Stimulated activated CD8-positive, alpha-beta memory T cell treated with anti-CD3 and anti-CD28 coated beads, Interleukin-12 subunit alpha, Interleukin-12 subunit beta, amount 100 ng/mL, for 4 hours (primary cell): Measurements from ENCODE around the gene MC4R.
"Not testable (repeated sequence)": the region's sequence is repeated elsewhere in the genome, so short reads cannot be mapped to it uniquely, and the experiment has no call there.

ENCODE experiments used
- DNase-seq: peaks from one replicate; pipeline ENCODE4 v3.0.0-alpha.2; 2020; ENCODE audit warnings: low read depth

The MC4R gene

GRCh38 chr18:60372596-60372995, at the start of gene MC4R:
Gene MC4R (minus strand): TSS chr18:60372775. CDS start chr18:60372349, 426 bp downstream.
- no peak for DNase-seq

DNA sequence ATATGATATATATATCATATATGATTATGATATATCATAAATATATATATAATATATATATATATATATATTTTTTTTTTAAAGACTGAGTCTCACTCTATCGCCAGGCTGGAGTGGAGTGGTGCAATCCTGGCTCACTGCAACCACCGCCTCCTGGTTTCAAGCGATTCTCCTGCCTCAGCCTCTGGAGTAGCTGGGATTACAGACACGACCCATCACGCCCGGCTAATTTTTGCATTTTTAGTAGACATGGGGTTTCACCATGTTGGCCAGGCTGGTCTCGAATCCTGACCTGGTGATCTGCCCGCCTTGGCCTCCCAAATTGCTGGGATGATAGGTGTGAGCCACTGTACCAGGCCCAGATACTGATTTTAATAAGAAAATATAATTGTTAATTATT, 49.7 kb upstream of the MC4R start:
- DNase-seq: not testable (repeated sequence)

DNA sequence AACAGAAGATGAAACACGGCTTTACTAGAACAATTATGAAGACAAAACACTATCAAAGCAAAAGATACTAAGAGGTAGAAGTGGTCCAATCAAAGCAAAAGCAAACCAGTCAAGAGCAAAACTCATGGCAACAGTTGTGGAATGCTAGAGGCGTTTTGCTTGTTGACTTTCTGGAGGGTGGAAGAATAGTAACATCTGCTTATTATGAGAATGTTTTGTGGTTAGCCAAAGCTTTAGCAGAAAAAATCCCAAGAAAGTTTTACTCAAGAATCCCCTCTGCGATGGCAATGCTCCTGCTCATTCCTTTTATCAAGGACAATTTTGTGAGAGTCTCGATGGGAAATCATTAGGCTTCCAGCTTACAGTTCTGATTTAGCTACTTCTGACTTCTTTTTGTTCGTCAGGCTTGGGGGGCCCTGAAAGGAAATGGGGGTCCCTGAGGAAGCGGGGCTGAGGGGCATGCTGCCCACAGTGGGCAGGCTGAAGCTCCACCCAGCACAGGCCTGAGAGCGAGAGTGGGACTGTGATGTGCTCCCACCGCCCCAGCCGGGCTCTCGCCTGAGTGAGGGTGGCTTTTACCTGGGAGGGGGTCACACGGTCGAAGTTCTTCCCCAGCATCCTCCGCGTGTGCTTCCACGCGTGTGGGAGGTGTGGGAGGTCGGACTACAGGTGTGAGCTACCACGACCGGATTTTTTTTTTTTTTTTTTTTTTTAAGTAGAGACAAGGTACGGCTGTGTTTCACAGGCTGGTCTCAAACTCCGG, 49.0 kb upstream of the MC4R start:
- no peak for DNase-seq

- DNase-seq: no peak
Measured at GRCh38 chr18:60417946-60418345, 45.4 kb upstream of the MC4R start.

GRCh38 chr18:60413944-60414547, 41.5 kb upstream of the MC4R start:
- DNase-seq: no peak

- no peak for DNase-seq
Measured at GRCh38 chr18:60411715-60412114, 39.1 kb upstream of the MC4R start.

DNA sequence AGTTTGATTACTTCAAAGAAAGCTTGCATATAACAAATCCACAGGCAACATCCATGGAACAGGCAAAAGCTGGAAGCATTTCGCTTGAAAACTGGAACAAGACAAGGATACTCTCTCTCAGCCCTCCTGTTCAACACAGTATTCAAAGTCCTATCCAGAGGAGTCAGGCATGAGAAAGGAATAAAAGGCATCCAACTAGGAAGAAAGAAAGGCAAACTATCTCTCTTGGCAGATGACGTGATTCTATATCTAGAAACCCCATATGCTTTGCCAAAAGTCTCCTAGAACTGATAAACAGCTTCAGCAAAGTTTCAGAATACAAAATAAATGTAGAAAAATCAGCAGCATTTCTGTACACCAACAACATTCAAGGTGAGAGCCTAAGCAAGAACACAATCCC, 34.1 kb upstream of the MC4R start:
- DNase-seq: no peak

- no peak for DNase-seq
Measured at GRCh38 chr18:60404486-60405085, 32.0 kb upstream of the MC4R start.

GRCh38 chr18:60401346-60401745, 28.8 kb upstream of the MC4R start:
- DNase-seq: no peak

GRCh38 chr18:60391571-60392226, 19.1 kb upstream of the MC4R start:
- DNase-seq: no peak

- no peak for DNase-seq
Measured at GRCh38 chr18:60389314-60389713, 16.7 kb upstream of the MC4R start.

GRCh38 chr18:60385693-60386092, 13.1 kb upstream of the MC4R start:
- DNase-seq: no peak

DNA sequence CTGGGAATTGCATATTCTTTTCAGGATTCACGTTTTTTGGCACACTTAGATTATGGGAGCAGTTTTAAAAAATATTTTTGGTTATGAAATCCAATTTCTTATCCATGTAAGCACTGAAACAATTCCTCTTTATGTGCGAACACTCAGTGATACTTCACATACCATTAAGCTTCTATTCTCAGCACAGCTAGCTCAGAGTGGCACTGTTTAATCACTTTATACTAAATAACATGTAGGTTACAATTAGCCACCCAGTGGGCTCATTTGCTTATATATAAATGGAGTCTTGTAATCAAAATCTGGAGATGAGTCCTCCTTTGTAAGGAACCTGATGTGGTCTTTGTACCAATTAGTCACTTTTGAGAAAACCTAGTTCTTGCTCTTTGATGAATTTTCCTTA, 11.3 kb upstream of the MC4R start:
- DNase-seq: no peak

DNA sequence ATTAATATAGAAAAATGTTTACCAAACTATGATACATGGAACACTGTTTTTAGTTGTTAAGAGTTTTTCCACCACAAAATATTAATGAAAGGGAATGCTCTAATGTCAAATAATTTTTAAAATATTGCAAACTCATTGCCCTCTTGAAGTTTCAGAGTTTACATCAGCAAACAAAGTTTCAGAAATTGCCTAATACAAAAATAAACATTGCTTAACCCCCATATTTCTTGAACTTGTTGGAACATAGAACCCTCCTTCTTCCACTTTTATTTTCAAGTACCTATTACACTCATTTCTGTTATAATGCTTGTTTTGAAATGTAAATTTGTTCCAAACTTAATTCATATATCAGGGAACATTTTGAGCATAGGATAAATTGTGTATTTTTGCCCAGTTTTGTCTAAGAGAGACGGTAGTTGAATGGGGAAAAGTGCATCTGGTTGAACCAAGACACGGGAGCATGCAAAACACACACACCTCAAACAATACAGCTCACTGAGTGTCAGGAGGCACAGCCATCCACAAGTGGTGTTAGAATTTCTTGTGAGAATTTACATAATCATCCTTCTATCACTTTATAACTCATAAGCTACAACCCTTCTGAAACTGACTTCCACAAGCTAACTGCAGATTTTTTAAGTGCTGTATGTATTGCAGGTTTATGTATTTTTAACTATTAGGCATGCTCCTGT, 5.3 kb upstream of the MC4R start:
- no peak for DNase-seq

GRCh38 chr18:60372132-60372531, 443 bp downstream of the MC4R start:
- DNase-seq: no peak

GRCh38 chr18:60358516-60358915, 14.1 kb downstream of the MC4R start:
- DNase-seq: no peak

- DNase-seq: no peak
Measured at GRCh38 chr18:60350941-60351340, 21.6 kb downstream of the MC4R start.

DNA sequence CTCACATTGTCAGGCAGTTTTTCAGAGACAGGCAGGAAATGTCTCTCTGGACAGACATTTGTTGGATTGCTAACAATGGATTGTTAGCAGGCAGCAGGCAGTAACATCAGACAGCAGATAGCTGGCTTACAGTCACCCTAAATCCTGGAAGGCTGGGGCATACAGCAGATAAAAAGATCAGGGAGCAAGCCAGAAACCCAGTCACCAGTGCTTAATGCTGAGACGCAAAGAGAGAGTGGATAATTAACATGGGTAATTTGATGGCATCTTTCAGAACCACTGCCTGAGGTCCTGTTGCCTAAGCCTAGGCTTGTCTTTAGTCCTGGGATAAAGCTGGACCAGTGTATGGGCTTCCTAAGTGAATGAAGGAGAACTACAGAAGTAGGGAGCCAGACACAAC, 22.4 kb downstream of the MC4R start:
- DNase-seq: no peak

DNA sequence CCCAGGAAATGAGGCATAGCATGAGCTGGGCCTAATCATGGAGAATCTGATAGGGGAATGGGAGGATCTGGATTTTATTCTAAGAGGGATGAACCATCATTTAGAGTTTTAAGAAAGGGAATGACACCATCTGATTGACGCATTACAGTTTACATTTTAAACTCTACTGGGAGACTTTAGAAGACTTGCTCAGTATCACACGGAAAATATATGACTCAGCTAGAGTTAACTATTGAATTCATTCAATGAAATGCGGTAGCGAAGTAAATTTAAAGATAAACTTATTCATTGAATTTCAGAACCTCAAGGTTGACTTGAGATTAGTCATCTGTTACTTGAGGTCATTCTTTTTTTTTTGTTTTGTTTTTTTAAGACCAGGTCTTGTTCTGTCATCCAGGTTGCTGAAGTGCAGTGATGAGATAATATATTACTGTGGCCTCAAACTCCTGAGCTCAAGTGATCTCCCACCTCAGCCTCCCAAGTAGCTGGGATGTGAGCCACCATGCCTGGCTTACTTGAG, 25.0 kb downstream of the MC4R start:
- no peak for DNase-seq

DNA sequence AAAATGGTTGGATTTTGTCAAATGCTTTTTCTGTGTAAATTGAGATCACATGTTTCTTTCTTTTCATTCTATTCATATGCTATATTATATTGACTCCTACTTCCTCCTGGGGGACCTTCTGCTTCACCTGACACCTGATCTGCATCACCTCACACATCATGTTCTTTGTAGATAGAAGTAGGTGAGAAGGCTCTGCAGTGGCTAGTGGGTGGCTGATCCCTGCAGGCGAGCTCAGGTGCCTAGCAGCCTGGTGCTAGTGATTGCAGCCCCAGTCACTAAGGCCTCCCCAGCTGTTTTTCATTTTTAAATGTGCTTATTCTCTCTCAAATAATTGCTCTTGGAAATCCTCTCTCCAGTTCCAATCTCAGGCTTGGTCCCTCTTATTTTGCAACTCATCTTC, 33.6 kb downstream of the MC4R start:
- no peak for DNase-seq

DNA sequence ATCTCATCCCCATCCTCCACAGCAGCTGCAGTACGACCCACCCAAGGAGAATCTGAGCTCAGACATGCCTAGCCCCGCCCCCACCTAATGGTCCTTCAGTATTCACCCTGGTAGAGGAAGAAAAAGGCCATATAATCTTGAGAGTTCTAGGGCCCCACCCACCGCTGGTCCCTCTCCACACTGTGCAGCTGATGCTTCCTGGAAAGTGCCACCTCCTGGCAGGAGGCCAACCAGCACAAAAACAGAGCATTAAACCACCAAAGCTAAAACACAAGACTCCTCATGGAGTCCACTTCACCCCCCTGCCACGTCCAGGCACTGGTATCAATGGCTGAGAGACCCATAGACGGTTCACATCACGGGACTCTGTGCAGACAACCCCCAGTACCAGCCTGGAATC, 40.7 kb downstream of the MC4R start:
- DNase-seq: no peak

GRCh38 chr18:60329131-60329530, 43.4 kb downstream of the MC4R start:
- no peak for DNase-seq
